Measurements from ENCODE around the gene TIMM44.

Gene TIMM44

DNA sequence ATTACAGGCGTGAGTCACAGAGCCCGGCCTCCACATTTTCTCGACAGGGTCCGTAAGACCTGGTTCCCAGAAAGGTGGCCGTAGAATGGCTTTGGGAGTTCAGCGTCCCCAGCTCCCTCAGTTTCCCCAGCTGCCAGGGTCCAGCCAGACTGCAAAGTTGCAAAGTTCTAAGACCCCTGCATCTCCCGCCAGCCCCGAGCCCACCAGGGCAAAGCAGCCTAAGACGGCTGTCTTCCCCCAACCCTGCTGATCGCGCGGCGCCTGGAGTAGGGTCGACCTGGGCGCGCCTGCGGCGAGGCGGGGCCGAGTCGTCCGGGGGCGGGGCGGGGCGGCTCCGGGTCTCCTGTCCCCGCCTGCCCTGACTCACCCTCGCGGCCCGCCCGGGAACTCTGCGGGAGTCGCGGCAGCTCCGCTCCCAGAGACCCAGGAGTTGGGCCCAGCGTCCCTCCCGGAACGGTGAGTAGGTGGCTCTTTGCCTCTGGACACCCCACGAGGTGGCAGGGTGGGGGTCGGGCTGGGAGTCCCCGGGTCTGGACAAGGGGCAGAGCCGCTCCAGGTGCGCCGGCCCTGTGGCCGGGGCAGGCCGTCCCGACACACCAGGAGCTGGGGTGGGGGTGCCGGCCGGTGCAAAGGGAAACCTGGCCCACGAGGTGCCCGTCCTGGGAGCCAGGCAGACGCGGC, 55.2 kb downstream of the TIMM44 start, which contains the start of gene LRRC8E:
Gene LRRC8E (plus strand): TSS at position 366 of the 681 bp plus-strand sequence. CDS start 7,094 bp downstream, outside the sequence.
- DNase-seq (ENCODE audit: low spot score) = peak; percentile 63

DNA sequence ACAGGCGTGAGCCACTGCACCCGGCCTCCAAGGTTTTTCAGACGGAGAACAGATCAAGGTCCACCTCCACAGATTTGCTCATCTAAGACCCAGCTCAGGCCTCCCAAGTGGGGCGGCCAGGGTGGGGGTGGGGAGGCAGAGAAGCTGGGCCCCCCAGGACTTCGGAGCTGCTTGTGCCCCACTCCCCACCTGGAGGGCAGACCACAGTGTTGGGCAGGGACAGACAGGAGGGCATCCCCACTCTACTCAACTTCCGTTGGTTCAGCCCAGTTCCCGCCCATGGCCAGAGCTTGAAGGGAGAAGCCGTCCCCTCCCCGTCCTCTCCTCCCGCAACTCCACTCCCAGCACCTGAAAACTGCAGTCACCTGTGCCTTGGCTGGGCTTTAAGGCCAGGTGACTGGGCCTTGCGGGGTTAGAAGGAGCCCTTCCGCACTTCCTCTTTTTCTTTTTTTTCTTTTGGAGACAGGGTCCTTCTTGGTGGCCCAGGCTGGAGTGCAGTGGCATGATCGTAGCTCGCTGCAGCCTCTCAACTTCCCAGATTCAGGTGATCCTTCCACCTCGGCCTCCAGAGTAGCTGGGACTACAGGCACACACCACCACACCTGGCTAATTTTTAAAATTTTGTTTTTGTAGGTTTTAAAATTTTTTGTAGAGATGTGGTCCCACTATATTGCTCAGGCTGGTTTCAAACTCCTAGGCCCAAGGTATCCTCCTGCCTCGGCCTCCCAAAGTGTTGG, 55.9 kb downstream of the TIMM44 start:
- peak overlapping the region; percentile 53 for H2BK5ac ChIP-seq (ENCODE audit: low read length)
- H3K4ac ChIP-seq (ENCODE audit: low read length) = no peak overlapping the region
- no peaks in the 10 kb centered on the region for H3K36me3 ChIP-seq (replicated peaks in 1 of 2; ENCODE audit: control insufficient read depth in 2 of 2, insufficient read depth in 2 of 2, low read length in 2 of 2)
- H2AFZ ChIP-seq (ENCODE audit: low read length) = no peak overlapping the region
- no peak overlapping the region for H3K27ac ChIP-seq (replicated peaks; ENCODE audit: low read length)
- peaks cover 0 to 43% (median 19%) of the 10 kb centered on the region in 3 experiments for H3K27me3 ChIP-seq (ENCODE audit: control insufficient read depth in 3 of 3, insufficient read depth in 3 of 3, low read depth in 1 of 3, low read length in 3 of 3)
- no peak overlapping the region for H2BK12ac ChIP-seq (ENCODE audit: low read length)
- peak overlapping the region; percentile 65 for H3K23ac ChIP-seq (ENCODE audit: low read depth, low read length, poor library complexity)
- H3K14ac ChIP-seq (ENCODE audit: low read length) = no peak overlapping the region
- H2BK15ac ChIP-seq (ENCODE audit: low read length) = peak overlapping the region; percentile 38
- H3K4me1 ChIP-seq (ENCODE audit: control insufficient read depth in 2 of 2, insufficient read depth in 1 of 2, low read depth in 1 of 2, low read length in 2 of 2) = peaks cover 0 to 7% of the 10 kb centered on the region in 2 donors
- H4K8ac ChIP-seq (ENCODE audit: low read depth, low read length) = no peak overlapping the region
- H3K4me3 ChIP-seq (ENCODE audit: low read length in 2 of 2) = no peak overlapping the region
- no peak overlapping the region for H3K9ac ChIP-seq (ENCODE audit: low read depth, low read length, poor library complexity)
- no peaks in the 10 kb centered on the region for H3K79me1 ChIP-seq (ENCODE audit: low read depth, low read length)
- peak overlapping the region; percentile 81 for H2AK5ac ChIP-seq (ENCODE audit: low read depth, low read length)
- no peaks in the 10 kb centered on the region for H3K9me3 ChIP-seq (replicated peaks in 1 of 2; ENCODE audit: control insufficient read depth in 2 of 2, insufficient read depth in 1 of 2, low read depth in 1 of 2, low read length in 2 of 2)
- peak overlapping the region; percentile 31 for H2BK120ac ChIP-seq (ENCODE audit: low read depth, low read length)
- DNase-seq (ENCODE audit: low spot score) = no peak
- peak overlapping the region; percentile 81 for H3K4me2 ChIP-seq (ENCODE audit: insufficient read depth, low read length, poor library complexity, severe bottlenecking)
- H4K91ac ChIP-seq (ENCODE audit: low read depth, low read length, poor library complexity) = no peak overlapping the region
- peak overlapping the region; percentile 89 for H3K18ac ChIP-seq (ENCODE audit: low read length)
- no CpG with 5 or more reads among the region's 16 CpGs for WGBS, 2 donors (ENCODE audit: extremely low coverage in 2 of 2, insufficient read length in 2 of 2, insufficient replicate concordance in 1 of 2)

More for the DNA sequence above, 55.2 kb downstream of the TIMM44 start, which contains the start of gene LRRC8E:
- Histone ChIP-seq H4K91ac (ENCODE audit: low read depth, low read length, poor library complexity) (no peak within 1 kb of the TSS), H3K4ac (ENCODE audit: low read length) (no peak within 1 kb of the TSS), H2BK5ac (ENCODE audit: low read length) (peak within 1 kb of the TSS; percentile 53), H2AFZ (ENCODE audit: low read length) (peak within 1 kb of the TSS; percentile 91), H3K4me3 (ENCODE audit: low read length in 2 of 2) (peak within 1 kb of the TSS in 1 of 2 donors; percentile 55), H3K4me1 (ENCODE audit: control insufficient read depth in 2 of 2, insufficient read depth in 1 of 2, low read depth in 1 of 2, low read length in 2 of 2) (peaks cover 0 to 7% of the 10 kb centered on the region in 2 donors), H3K4me2 (ENCODE audit: insufficient read depth, low read length, poor library complexity, severe bottlenecking) (peak within 1 kb of the TSS; percentile 81), H2BK15ac (ENCODE audit: low read length) (peak within 1 kb of the TSS; percentile 69), H3K27me3 (ENCODE audit: control insufficient read depth in 3 of 3, insufficient read depth in 3 of 3, low read depth in 1 of 3, low read length in 3 of 3) (peaks cover 0 to 43% (median 19%) of the 10 kb centered on the region in 3 experiments), H3K79me1 (ENCODE audit: low read depth, low read length) (no peaks in the 10 kb centered on the region), H4K8ac (ENCODE audit: low read depth, low read length) (no peak within 1 kb of the TSS), H3K23ac (ENCODE audit: low read depth, low read length, poor library complexity) (peak within 1 kb of the TSS; percentile 92), H3K9me3 (replicated peaks in 1 of 2; ENCODE audit: control insufficient read depth in 2 of 2, insufficient read depth in 1 of 2, low read depth in 1 of 2, low read length in 2 of 2) (no peaks in the 10 kb centered on the region), H2BK12ac (ENCODE audit: low read length) (no peak within 1 kb of the TSS), H3K27ac (replicated peaks; ENCODE audit: low read length) (no peak within 1 kb of the TSS), H2AK5ac (ENCODE audit: low read depth, low read length) (peak within 1 kb of the TSS; percentile 81), H3K14ac (ENCODE audit: low read length) (no peak within 1 kb of the TSS), H3K36me3 (replicated peaks in 1 of 2; ENCODE audit: control insufficient read depth in 2 of 2, insufficient read depth in 2 of 2, low read length in 2 of 2) (no peaks in the 10 kb centered on the region), H2BK120ac (ENCODE audit: low read depth, low read length) (peak within 1 kb of the TSS; percentile 31), H3K18ac (ENCODE audit: low read length) (peak within 1 kb of the TSS; percentile 89), H3K9ac (ENCODE audit: low read depth, low read length, poor library complexity) (no peak within 1 kb of the TSS)
- no CpG with 5 or more reads among the region's 53 CpGs for WGBS, 2 donors (ENCODE audit: extremely low coverage in 2 of 2, insufficient read length in 2 of 2, insufficient replicate concordance in 1 of 2)

DNA sequence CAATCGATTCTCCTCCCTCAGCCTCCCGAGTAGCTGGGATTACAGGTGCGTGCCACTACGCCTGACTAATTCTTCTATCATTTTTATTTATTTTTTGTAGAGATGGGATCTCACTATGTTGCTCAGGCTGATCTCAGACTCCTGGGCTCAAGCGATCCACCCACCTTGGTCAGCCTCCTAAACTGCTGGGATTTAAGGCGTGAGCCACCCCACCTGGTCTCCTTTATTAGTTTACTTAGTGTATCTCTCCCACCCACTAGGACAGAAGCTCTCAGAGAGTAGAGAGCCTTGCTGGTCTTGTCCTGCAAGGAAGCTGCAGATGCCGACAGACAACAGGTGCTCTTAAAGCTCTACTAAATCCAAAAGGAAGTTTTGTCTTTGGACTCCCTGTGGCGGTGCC, 57.6 kb downstream of the TIMM44 start:
- Histone ChIP-seq H2AFZ (ENCODE audit: low read length) (no peak overlapping the region), H3K9ac (ENCODE audit: low read depth, low read length, poor library complexity) (no peak overlapping the region), H3K79me1 (ENCODE audit: low read depth, low read length) (no peaks in the 10 kb centered on the region), H2BK5ac (ENCODE audit: low read length) (no peak overlapping the region), H3K27ac (replicated peaks; ENCODE audit: low read length) (no peak overlapping the region), H3K4me3 (ENCODE audit: low read length in 2 of 2) (no peak overlapping the region), H3K27me3 (ENCODE audit: control insufficient read depth in 3 of 3, insufficient read depth in 3 of 3, low read depth in 1 of 3, low read length in 3 of 3) (peaks cover 0 to 41% (median 19%) of the 10 kb centered on the region in 3 experiments), H3K14ac (ENCODE audit: low read length) (no peak overlapping the region), H4K8ac (ENCODE audit: low read depth, low read length) (no peak overlapping the region), H3K4ac (ENCODE audit: low read length) (no peak overlapping the region), H3K9me3 (replicated peaks in 1 of 2; ENCODE audit: control insufficient read depth in 2 of 2, insufficient read depth in 1 of 2, low read depth in 1 of 2, low read length in 2 of 2) (no peaks in the 10 kb centered on the region), H3K4me1 (ENCODE audit: control insufficient read depth in 2 of 2, insufficient read depth in 1 of 2, low read depth in 1 of 2, low read length in 2 of 2) (peaks cover 0 to 3% of the 10 kb centered on the region in 2 donors), H2BK12ac (ENCODE audit: low read length) (no peak overlapping the region), H2BK120ac (ENCODE audit: low read depth, low read length) (no peak overlapping the region), H3K36me3 (replicated peaks in 1 of 2; ENCODE audit: control insufficient read depth in 2 of 2, insufficient read depth in 2 of 2, low read length in 2 of 2) (no peaks in the 10 kb centered on the region), H3K18ac (ENCODE audit: low read length) (no peak overlapping the region), H3K23ac (ENCODE audit: low read depth, low read length, poor library complexity) (no peak overlapping the region), H2AK5ac (ENCODE audit: low read depth, low read length) (no peak overlapping the region), H2BK15ac (ENCODE audit: low read length) (no peak overlapping the region), H4K91ac (ENCODE audit: low read depth, low read length, poor library complexity) (no peak overlapping the region), H3K4me2 (ENCODE audit: insufficient read depth, low read length, poor library complexity, severe bottlenecking) (no peak overlapping the region)
- no CpG with 5 or more reads among the region's 8 CpGs for WGBS, 2 donors (ENCODE audit: extremely low coverage in 2 of 2, insufficient read length in 2 of 2, insufficient replicate concordance in 1 of 2)
- no peak for DNase-seq (ENCODE audit: low spot score)

Data from neuronal stem cell (in vitro differentiated cells).